ENCODE data around the gene ADAM22.

- no peak for TF ChIP-seq CTCF (IDR thresholded peaks at IDR 0.05 in 2 of 3, conservative IDR thresholded peaks at IDR 0.05 in 1 of 3; ENCODE audit: borderline replicate concordance in 1 of 3, insufficient read depth in 1 of 3, low read depth in 2 of 3, low read length in 2 of 3)
- no peak for TF ChIP-seq POLR2A (IDR thresholded peaks at IDR 0.05; ENCODE audit: borderline replicate concordance, extremely low read depth, insufficient read depth, insufficient read length)
- no peak for TF ChIP-seq MAX (IDR thresholded peaks at IDR 0.05)
- no peak for TF ChIP-seq YY1 (IDR thresholded peaks at IDR 0.05; ENCODE audit: extremely low read depth, insufficient replicate concordance, low read depth, low read length)
- TF ChIP-seq EZH2 (IDR thresholded peaks at IDR 0.05), result no peak
- TF ChIP-seq EGR1 (IDR thresholded peaks at IDR 0.05; ENCODE audit: low read depth), result no peak
- TF ChIP-seq SP1 (IDR thresholded peaks at IDR 0.05; ENCODE audit: low read depth), result no peak
- TF ChIP-seq SRF (IDR thresholded peaks at IDR 0.05; ENCODE audit: low read depth), result no peak
- TF ChIP-seq CEBPB (IDR thresholded peaks at IDR 0.05; ENCODE audit: low read depth), result no peak
- TF ChIP-seq ZNF274 (IDR thresholded peaks at IDR 0.05; ENCODE audit: low read depth, low read length), result no peak
- no peak for TF ChIP-seq FOSL1 (IDR thresholded peaks at IDR 0.05; ENCODE audit: low read depth)
- TF ChIP-seq EZH2phosphoT487 (IDR thresholded peaks at IDR 0.05; ENCODE audit: borderline replicate concordance), result no peak
- no peak for TF ChIP-seq POLR2AphosphoS5 (IDR thresholded peaks at IDR 0.05; ENCODE audit: low read depth, low read length)
Observed at GRCh38 chr7:87895363-87895762, 38.7 kb upstream of the ADAM22 start.
